Pulmonary artery endothelial cell (primary cell): ENCODE results near the gene AK2. TPM values are rescaled to one million over a fixed set of nuclear protein-coding genes. Genes with fewer than 3 reads are reported as not detected.
"Not testable (repeated sequence)": the region's sequence is repeated elsewhere in the genome, so short reads cannot be mapped to it uniquely, and the experiment has no call there.

Experiments
- DNase-seq: peaks from one replicate; pipeline ENCODE4 v3.0.0-alpha.2; 2011; ENCODE audit warnings: low read depth, low spot score
- total RNA-seq: library from RNA; depleted of rRNA; stranded (reverse); fragments of >200 nt; gene quantifications from 2 replicates; pipeline ENCODE4 v1.2.3, GENCODE V29; 2014

AK2 gene
- total RNA-seq, 1 donor from 2014 or later: 102 TPM

GRCh38 chr1:32975055-32975454 is 61.6 kb downstream of the AK2 start:
- DNase-seq: not testable (repeated sequence)

GRCh38 chr1:32973458-32973857 is 63.2 kb downstream of the AK2 start:
- DNase-seq: not testable (repeated sequence)

GRCh38 chr1:32972814-32973428 is 63.8 kb downstream of the AK2 start:
- DNase-seq: no peak

- no peak for DNase-seq
Observed at GRCh38 chr1:32971576-32971975, 65.1 kb downstream of the AK2 start.

GRCh38 chr1:32971156-32971555 is 65.5 kb downstream of the AK2 start:
- no peak for DNase-seq

- no peak for DNase-seq
Observed at GRCh38 chr1:32969566-32969965, 67.1 kb downstream of the AK2 start.

GRCh38 chr1:32967888-32968568 is 68.7 kb downstream of the AK2 start:
- DNase-seq: no peak

GRCh38 chr1:32966900-32967299 is 69.8 kb downstream of the AK2 start:
- DNase-seq: no peak

- DNase-seq: no peak
Observed at GRCh38 chr1:32965251-32965747, 71.4 kb downstream of the AK2 start.

GRCh38 chr1:32964461-32965250 is 72.0 kb downstream of the AK2 start, which contains the start of gene RNF19B:
Gene RNF19B, minus strand, starts transcription at chr1:32964809. Its CDS starts 124 bp downstream, at chr1:32964685.
- DNase-seq: peak; percentile 78

GRCh38 chr1:32963746-32964460 is 72.8 kb downstream of the AK2 start:
- DNase-seq: no peak

- DNase-seq: no peak
Observed at GRCh38 chr1:32962248-32962896, 74.3 kb downstream of the AK2 start.

GRCh38 chr1:32960819-32961355 is 75.8 kb downstream of the AK2 start:
- DNase-seq: no peak

- no peak for DNase-seq
Observed at GRCh38 chr1:32960342-32960741, 76.3 kb downstream of the AK2 start.

GRCh38 chr1:32958827-32959226 is 77.9 kb downstream of the AK2 start:
- no peak for DNase-seq

Other genes starting within 250 kb of the AK2 start
- gene YARS1, start 219.5 kb downstream of the AK2 start, total RNA-seq: 113 and 144 TPM in 2 replicates
- 18.3 and 34.0 TPM in 2 replicates for gene S100PBP, start 219.2 kb downstream of the AK2 start, total RNA-seq
- 0.25 and 0.40 TPM in 2 replicates for gene FNDC5, start 166.0 kb downstream of the AK2 start, total RNA-seq
- gene HPCA, start 150.4 kb downstream of the AK2 start, total RNA-seq: not detected in 2 replicates
- 53.0 and 53.6 TPM in 2 replicates for gene TMEM54, start 135.5 kb downstream of the AK2 start, total RNA-seq
- gene RNF19B, start 72.1 kb downstream of the AK2 start, total RNA-seq: 30.9 and 31.2 TPM in 2 replicates
- 0.74 and 0.99 TPM in 2 replicates for gene AZIN2, start 44.3 kb upstream of the AK2 start, total RNA-seq
- 1.1 and 1.5 TPM in 2 replicates for gene TRIM62, start 145.2 kb upstream of the AK2 start, total RNA-seq
- 3.7 and 5.1 TPM in 2 replicates for gene ZNF362, start 219.6 kb upstream of the AK2 start, total RNA-seq